HG02840 (cell line): ENCODE measurements around the gene CNTNAP2.

Source experiments
- ATAC-seq: cut with Tn5 transposase; IDR thresholded peaks from one replicate; pipeline ENCODE4 v1.9.1; 2021; ENCODE audit warnings: mild to moderate bottlenecking, moderate library complexity, moderate number of reproducible peaks; ENCODE audit not compliant: unreplicated experiment, low FRiP score

Gene CNTNAP2

GRCh38 chr7:147912946-147913638 lies 1796.5 kb downstream of the CNTNAP2 start:
- ATAC-seq = no peak

- no peak for ATAC-seq
Observed at GRCh38 chr7:147915781-147916180, 1799.2 kb downstream of the CNTNAP2 start.

- ATAC-seq = no peak
Observed at GRCh38 chr7:147916573-147916972, 1800.0 kb downstream of the CNTNAP2 start.

- ATAC-seq = no peak
Observed at GRCh38 chr7:147923841-147924240, 1807.2 kb downstream of the CNTNAP2 start.

GRCh38 chr7:147937428-147937827 lies 1820.8 kb downstream of the CNTNAP2 start:
- no peak for ATAC-seq

GRCh38 chr7:147941381-147941780 lies 1824.8 kb downstream of the CNTNAP2 start:
- no peak for ATAC-seq

- ATAC-seq = no peak
Observed at GRCh38 chr7:147944321-147944720, 1827.7 kb downstream of the CNTNAP2 start.

GRCh38 chr7:147952918-147953317 lies 1836.3 kb downstream of the CNTNAP2 start:
- no peak for ATAC-seq

- ATAC-seq = no peak
Observed at GRCh38 chr7:147968046-147968610, 1851.5 kb downstream of the CNTNAP2 start.

- ATAC-seq = no peak
Observed at GRCh38 chr7:147971606-147972110, 1855.1 kb downstream of the CNTNAP2 start.

GRCh38 chr7:147978201-147978600 lies 1861.6 kb downstream of the CNTNAP2 start:
- no peak for ATAC-seq

GRCh38 chr7:147978651-147979050 lies 1862.0 kb downstream of the CNTNAP2 start:
- ATAC-seq = no peak

GRCh38 chr7:147980826-147981813 lies 1864.5 kb downstream of the CNTNAP2 start:
- no peak for ATAC-seq

- no peak for ATAC-seq
Observed at GRCh38 chr7:147982307-147982706, 1865.7 kb downstream of the CNTNAP2 start.

- no peak for ATAC-seq
Observed at GRCh38 chr7:147984265-147984664, 1867.7 kb downstream of the CNTNAP2 start.

GRCh38 chr7:147990079-147990478 lies 1873.5 kb downstream of the CNTNAP2 start:
- no peak for ATAC-seq

- no peak for ATAC-seq
Observed at GRCh38 chr7:147990942-147991341, 1874.3 kb downstream of the CNTNAP2 start.

GRCh38 chr7:147992698-147993097 lies 1876.1 kb downstream of the CNTNAP2 start:
- ATAC-seq = no peak

- ATAC-seq = no peak
Observed at GRCh38 chr7:147997636-147998035, 1881.0 kb downstream of the CNTNAP2 start.

GRCh38 chr7:147999962-148000361 lies 1883.4 kb downstream of the CNTNAP2 start:
- no peak for ATAC-seq

- ATAC-seq = no peak
Observed at GRCh38 chr7:148011753-148012152, 1895.2 kb downstream of the CNTNAP2 start.
